HepG2 (cell line): ENCODE results near the gene TCEANC. TPM values are rescaled to one million over a fixed set of nuclear protein-coding genes. Genes with fewer than 3 reads are reported as not detected.
A peak's percentile ranks its signal among the peaks of the same experiment; 100 is the strongest.

ENCODE experiments used
- ATF7 ChIP-seq, 2 experiments: fragments of 450-650 bp in 1 of 2; sonication (generic) in 1 of 2; formaldehyde crosslinking in 1 of 2; IDR thresholded peaks; 2 replicates each; pipeline versions ENCODE4 v1.4.0 to v1.6.1; 2016 to 2020; ENCODE audit warnings: antibody characterized with exemption in 1 of 2, mild to moderate bottlenecking in 1 of 2, missing genetic modification reagents in 1 of 2
- BCL3 ChIP-seq: sonication (generic); formaldehyde crosslinking; IDR thresholded peaks from 2 replicates; pipeline ENCODE4 v1.5.1; 2020; ENCODE audit warnings: mild to moderate bottlenecking, missing genetic modification reagents, moderate library complexity
- EP300 ChIP-seq, 3 experiments: sonication (generic) in 1 of 3; formaldehyde crosslinking in 1 of 3; IDR thresholded peaks; 2 replicates each; pipeline versions ENCODE4 v1.5.1 to v1.6.1; 2011 to 2020; ENCODE audit warnings: low read depth in 2 of 3, low read length in 2 of 3, borderline replicate concordance in 1 of 3, improper control_type of control experiment in 1 of 3, mild to moderate bottlenecking in 1 of 3, missing genetic modification reagents in 1 of 3, moderate library complexity in 1 of 3
- GFI1 ChIP-seq: sonication (generic); formaldehyde crosslinking; IDR thresholded peaks from 2 replicates; pipeline ENCODE4 v1.5.0; 2020; ENCODE audit warnings: missing genetic modification reagents, mild to moderate bottlenecking, borderline replicate concordance
- GMEB1 ChIP-seq: sonication (generic); formaldehyde crosslinking; IDR thresholded peaks from 2 replicates; pipeline ENCODE4 v1.5.1; 2020; ENCODE audit warnings: missing genetic modification reagents, mild to moderate bottlenecking, borderline replicate concordance
- HOXA7 ChIP-seq: sonication (generic); formaldehyde crosslinking; IDR thresholded peaks from 2 replicates; pipeline ENCODE4 v1.8.1; 2022; ENCODE audit warnings: mild to moderate bottlenecking, missing genetic modification reagents, moderate library complexity
- KDM2A ChIP-seq: sonication (generic); formaldehyde crosslinking; IDR thresholded peaks from 2 replicates; pipeline ENCODE4 v1.4.0; 2020; ENCODE audit warnings: low read depth, missing genetic modification reagents, borderline replicate concordance
- KLF13 ChIP-seq: sonication (generic); formaldehyde crosslinking; IDR thresholded peaks from 2 replicates; pipeline ENCODE4 v1.4.0; 2020; ENCODE audit warnings: mild to moderate bottlenecking, missing genetic modification reagents
- KLF6 ChIP-seq: IDR thresholded peaks from 2 replicates; pipeline ENCODE4 v1.8.0; 2016; ENCODE audit warnings: missing biosample characterization, missing genetic modification reagents
- KMT2B ChIP-seq: IDR thresholded peaks from 2 replicates; pipeline ENCODE4 v1.6.1; 2016; ENCODE audit warnings: missing genetic modification reagents, missing compliant biosample characterization
- LRRFIP1 ChIP-seq: sonication (generic); formaldehyde crosslinking; conservative IDR thresholded peaks from 2 replicates; pipeline ENCODE4 v1.4.0; 2020; ENCODE audit warnings: missing genetic modification reagents
- SMAD1 ChIP-seq: sonication (generic); formaldehyde crosslinking; IDR thresholded peaks from 2 replicates; pipeline ENCODE4 v1.4.0; 2020; ENCODE audit warnings: missing genetic modification reagents, low read depth, mild to moderate bottlenecking, borderline replicate concordance
- ZNF101 ChIP-seq: sonication (generic); formaldehyde crosslinking; IDR thresholded peaks from 2 replicates; pipeline ENCODE4 v1.4.0; 2020; ENCODE audit warnings: mild to moderate bottlenecking, low read depth, missing genetic modification reagents, borderline replicate concordance
- ZNF30 ChIP-seq: sonication (generic); formaldehyde crosslinking; IDR thresholded peaks from 2 replicates; pipeline ENCODE4 v1.5.0; 2020; ENCODE audit warnings: mild to moderate bottlenecking, missing genetic modification reagents
- ZNF333 ChIP-seq: sonication (generic); formaldehyde crosslinking; IDR thresholded peaks from 2 replicates; pipeline ENCODE4 v1.4.0; 2020; ENCODE audit warnings: mild to moderate bottlenecking, missing genetic modification reagents, borderline replicate concordance
- ZNF337 ChIP-seq: sonication (generic); formaldehyde crosslinking; IDR thresholded peaks from 2 replicates; pipeline ENCODE4 v1.5.1; 2020; ENCODE audit warnings: missing genetic modification reagents, low read depth, mild to moderate bottlenecking, borderline replicate concordance
- ZNF484 ChIP-seq: sonication (generic); formaldehyde crosslinking; IDR thresholded peaks from 2 replicates; pipeline ENCODE4 v1.5.1; 2020; ENCODE audit warnings: mild to moderate bottlenecking, low read depth, missing genetic modification reagents, borderline replicate concordance
- ZNF703 ChIP-seq: sonication (generic); formaldehyde crosslinking; IDR thresholded peaks from 2 replicates; pipeline ENCODE4 v1.5.1; 2020; ENCODE audit warnings: missing genetic modification reagents, mild to moderate bottlenecking, moderate library complexity, borderline replicate concordance
- ZNF850 ChIP-seq: sonication (generic); formaldehyde crosslinking; conservative IDR thresholded peaks from 2 replicates; pipeline ENCODE4 v1.9.0; 2021; ENCODE audit warnings: mild to moderate bottlenecking, missing genetic modification reagents
- ZNF878 ChIP-seq: sonication (generic); formaldehyde crosslinking; IDR thresholded peaks from 2 replicates; pipeline ENCODE4 v1.8.1; 2023; ENCODE audit warnings: mild to moderate bottlenecking, missing genetic modification reagents, moderate library complexity
- ZSCAN5A ChIP-seq: sonication (generic); formaldehyde crosslinking; IDR thresholded peaks from 2 replicates; pipeline ENCODE4 v1.8.0; 2022; ENCODE audit warnings: mild to moderate bottlenecking, missing genetic modification reagents, borderline replicate concordance
- polyA plus RNA-seq, 8 experiments: library from polyadenylated mRNA; depleted of rRNA in 3 of 8; stranded (reverse) in 7 of 8; unstranded in 1 of 8; fragments of >200 nt; fragmentation: Illumina TruSeq in 4 of 8; extraction: Trizol in 4 of 8; gene quantifications; 2 replicates each; pipeline versions ENCODE4 v1.2.1 to v1.2.3, GENCODE V29; 2011 to 2016; ENCODE audit warnings: low read depth in 4 of 8, missing spikeins in 1 of 8, mixed read lengths in 1 of 8; ENCODE audit not compliant: insufficient read depth in 1 of 8
- total RNA-seq, 5 experiments: library from RNA; depleted of rRNA; stranded (reverse); fragments of >200 nt; fragmentation: Illumina TruSeq; extraction: Trizol; gene quantifications; 2 replicates each; pipeline ENCODE4 v1.2.3, GENCODE V29; 2016; ENCODE audit warnings: low read depth in 1 of 5

The TCEANC gene
- total and polyA plus RNA-seq, 2 of the 13 experiments (the other 11 are each of a cell fraction or from before 2014, with no cell fraction given) = 0.51 to 0.97 TPM

GRCh38 chrX:13652850-13653693, at the start of gene TCEANC (continued):
- peak; percentile 13; the same call in 1 of the 2 replicates for TF ChIP-seq GMEB1 (CRISPR knock-in tag)
- no peak for TF ChIP-seq ZNF703 (CRISPR knock-in tag)
- no peak for TF ChIP-seq ZNF333 (CRISPR knock-in tag)
- TF ChIP-seq GFI1 (CRISPR knock-in tag) = no peak
- no peak for TF ChIP-seq KMT2B (CRISPR knock-in tag)
- no peak for TF ChIP-seq ATF7 (IDR thresholded peaks at IDR 0.05)
- TF ChIP-seq ATF7 (CRISPR knock-in tag; IDR thresholded peaks at IDR 0.05) = no peak
- no peak for TF ChIP-seq SMAD1
- TF ChIP-seq BCL3 (CRISPR knock-in tag) = no peak
- no peak for TF ChIP-seq ZNF101 (CRISPR knock-in tag)
- TF ChIP-seq ZNF30 = no peak
- TF ChIP-seq ZNF484 (CRISPR knock-in tag) = no peak
- TF ChIP-seq EP300 (IDR thresholded peaks at IDR 0.05; ENCODE audit: low read depth in 2 of 2, low read length in 2 of 2) = no peak
- TF ChIP-seq EP300 (CRISPR knock-in tag; IDR thresholded peaks at IDR 0.05; ENCODE audit: borderline replicate concordance) = no peak
- TF ChIP-seq HOXA7 (CRISPR knock-in tag) = no peak
- TF ChIP-seq ZNF850 (CRISPR knock-in tag) = no peak
- TF ChIP-seq ZSCAN5A (CRISPR knock-in tag) = no peak
- TF ChIP-seq KDM2A (CRISPR knock-in tag) = peak; percentile 62; the same call in 1 of the 2 replicates
- TF ChIP-seq LRRFIP1 = no peak
- no peak for TF ChIP-seq ZNF878 (CRISPR knock-in tag)
- TF ChIP-seq KLF6 (CRISPR knock-in tag) = no peak
- no peak for TF ChIP-seq KLF13 (CRISPR knock-in tag)
- TF ChIP-seq ZNF337 (CRISPR knock-in tag) = no peak
